Spleen (tissue), 11 donors: ENCODE results near the gene GRM8. TPM values are rescaled to one million over a fixed set of nuclear protein-coding genes. Genes with fewer than 3 reads are reported as not detected.

Source experiments
- DNase-seq: peaks from one replicate; pipeline ENCODE4 v3.0.0-alpha.2; 2020
- H3K27ac ChIP-seq, 8 donors: fragments of 200-600 bp; sonication (generic) in 7 of 8; 1 replicate in 4 of 8; 2 replicates in 4 of 8; pipeline versions ENCODE4 v1.5.0 to v1.8.0; 2016 to 2021; ENCODE audit warnings: inconsistent platforms in 4 of 8, mild to moderate bottlenecking in 4 of 8, moderate library complexity in 1 of 8
- H3K27me3 ChIP-seq, 7 donors: fragments of 200-600 bp; sonication (generic) in 6 of 7; replicated peaks in 1 of 7; 1 replicate in 4 of 7; 2 replicates in 3 of 7; pipeline versions ENCODE4 v1.5.0 to v1.8.0; 2016 to 2021; ENCODE audit warnings: inconsistent platforms in 3 of 7, mild to moderate bottlenecking in 1 of 7
- H3K36me3 ChIP-seq, 6 donors: fragments of 200-600 bp; sonication (generic) in 5 of 6; 1 replicate in 4 of 6; 2 replicates in 2 of 6; pipeline versions ENCODE4 v1.5.0 to v1.8.0; 2016 to 2021; ENCODE audit warnings: inconsistent platforms in 2 of 6
- H3K4me1 ChIP-seq, 6 donors: fragments of 200-600 bp; sonication (generic) in 5 of 6; 1 replicate in 3 of 6; 2 replicates in 3 of 6; pipeline versions ENCODE4 v1.5.0 to v1.8.0; 2016 to 2021; ENCODE audit warnings: inconsistent platforms in 3 of 6
- H3K4me3 ChIP-seq, 8 donors: fragments of 200-600 bp; sonication (generic) in 7 of 8; 1 replicate in 4 of 8; 2 replicates in 4 of 8; pipeline versions ENCODE4 v1.5.0 to v1.8.0; 2016 to 2021; ENCODE audit warnings: inconsistent platforms in 4 of 8, mild to moderate bottlenecking in 4 of 8, moderate library complexity in 2 of 8
- H3K9me3 ChIP-seq, 8 donors: fragments of 200-600 bp; sonication (generic) in 7 of 8; 1 replicate in 4 of 8; 2 replicates in 4 of 8; pipeline versions ENCODE4 v1.5.0 to v1.8.0; 2016 to 2021; ENCODE audit warnings: inconsistent platforms in 4 of 8
- POLR2A ChIP-seq, 3 donors: fragments of 450-650 bp; IDR thresholded peaks; one replicate each; pipeline ENCODE4 v1.5.1; 2017; ENCODE audit warnings: antibody characterized with exemption in 3 of 3, mild to moderate bottlenecking in 1 of 3
- POLR2AphosphoS5 ChIP-seq, 3 donors: sonication (generic); formaldehyde crosslinking; IDR thresholded peaks; one replicate each; pipeline ENCODE4 v1.5.1; 2017; ENCODE audit warnings: antibody characterized with exemption in 3 of 3
- WGBS, 5 donors: extraction: QIAGEN DNeasy Blood & Tissue Kit in 3 of 5; methylation state at CpG; one replicate each; pipeline versions ENCODE4 v1.1.5 to v1.1.7; 2013 to 2018; 5-methylcytosine and 5-hydroxymethylcytosine counted together
- intact Hi-C: fragments of 100-400 bp; cut with DNase I; formaldehyde crosslinking; loops from one replicate; pipeline ENCODE4 v1.15.0; 2023; ENCODE audit warnings: low total_unique reads
- polyA plus RNA-seq, 3 donors: library from polyadenylated mRNA; stranded (reverse); fragments of 200-250 nt; gene quantifications; one replicate each; pipeline ENCODE4 v1.2.1, GENCODE V29; 2013
- total RNA-seq, 7 donors: library from RNA; depleted of rRNA in 3 of 7; stranded (reverse); fragments of >200 nt in 3 of 7; fragmentation: NEBNext Ultra II Directional in 4 of 7; extraction: Animal tissue kit (Norgen Biotek cat#: 25700) in 4 of 7; gene quantifications; one replicate each; pipeline versions ENCODE4 v1.1.0 to v1.2.1, GENCODE V29; 2016 to 2021
- TF ChIP-seq, protein P1 (sequence below), 11 experiments: fragments of 200-600 bp in 7 of 11; fragments of 450-650 bp in 4 of 11; sonication (generic) in 4 of 11; IDR thresholded peaks in 8 of 11; conservative IDR thresholded peaks in 3 of 11; 1 replicate in 7 of 11; 2 replicates in 4 of 11; pipeline versions ENCODE4 v1.4.0 to v1.8.0; 2016 to 2021; ENCODE audit warnings: antibody characterized with exemption in 11 of 11, inconsistent platforms in 4 of 11, mild to moderate bottlenecking in 1 of 11
- donor health status: healthy with polysubstance abuse.
- donor health status: DM: no; HTN: no; CAD: no; lungs with moderate emphysema.
- donor health status: DM: no; HTN: no; CAD: no.
- donor health status: Bipolar disorder and iron deficiency.
- donor health status: healthy.
- donor health status: DM: no; HTN: no; CAD: no.
- donor health status: DM: yes; HTN: yes; CAD: no.

Gene GRM8
- total and polyA plus RNA-seq, 10 donors: 0.30 to 0.60 TPM; not detected in 8

DNA sequence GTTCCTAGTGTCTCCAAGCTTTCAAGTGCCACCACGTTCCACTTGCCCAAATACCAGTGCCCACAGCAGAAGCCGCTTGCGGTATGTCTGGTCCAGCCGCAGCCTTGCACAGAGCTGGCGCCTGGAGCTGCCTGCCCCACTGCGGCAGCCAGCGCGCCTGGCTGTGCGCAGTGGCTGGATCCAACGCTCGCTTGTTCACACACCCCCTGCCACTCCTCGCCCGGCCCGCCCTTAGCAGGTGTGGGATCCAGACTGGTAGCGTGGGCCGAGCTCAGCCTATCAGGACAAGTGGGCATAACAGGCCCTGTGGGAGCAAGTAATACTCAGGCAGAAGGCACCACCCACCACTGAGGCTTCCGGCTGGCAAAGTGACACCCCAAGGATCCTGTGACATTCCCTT, 294.4 kb downstream of the GRM8 start:
- DNase-seq: no peak
- WGBS, 5 donors: 95 to 96% (median 96%) methylated on average over 8 to 17 of the region's 17 CpGs
- H3K36me3 ChIP-seq: no peaks in the 10 kb centered on the region
- no peak overlapping the region for H3K27ac ChIP-seq
- peaks cover 0 to 13% (median 0%) of the 10 kb centered on the region in 8 donors for H3K9me3 ChIP-seq
- no peak for TF ChIP-seq POLR2A (IDR thresholded peaks at IDR 0.05)
- TF ChIP-seq, protein P1, sequence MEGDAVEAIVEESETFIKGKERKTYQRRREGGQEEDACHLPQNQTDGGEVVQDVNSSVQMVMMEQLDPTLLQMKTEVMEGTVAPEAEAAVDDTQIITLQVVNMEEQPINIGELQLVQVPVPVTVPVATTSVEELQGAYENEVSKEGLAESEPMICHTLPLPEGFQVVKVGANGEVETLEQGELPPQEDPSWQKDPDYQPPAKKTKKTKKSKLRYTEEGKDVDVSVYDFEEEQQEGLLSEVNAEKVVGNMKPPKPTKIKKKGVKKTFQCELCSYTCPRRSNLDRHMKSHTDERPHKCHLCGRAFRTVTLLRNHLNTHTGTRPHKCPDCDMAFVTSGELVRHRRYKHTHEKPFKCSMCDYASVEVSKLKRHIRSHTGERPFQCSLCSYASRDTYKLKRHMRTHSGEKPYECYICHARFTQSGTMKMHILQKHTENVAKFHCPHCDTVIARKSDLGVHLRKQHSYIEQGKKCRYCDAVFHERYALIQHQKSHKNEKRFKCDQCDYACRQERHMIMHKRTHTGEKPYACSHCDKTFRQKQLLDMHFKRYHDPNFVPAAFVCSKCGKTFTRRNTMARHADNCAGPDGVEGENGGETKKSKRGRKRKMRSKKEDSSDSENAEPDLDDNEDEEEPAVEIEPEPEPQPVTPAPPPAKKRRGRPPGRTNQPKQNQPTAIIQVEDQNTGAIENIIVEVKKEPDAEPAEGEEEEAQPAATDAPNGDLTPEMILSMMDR (IDR thresholded peaks at IDR 0.05 in 8 of 11, conservative IDR thresholded peaks at IDR 0.05 in 3 of 11): no peak
- TF ChIP-seq POLR2AphosphoS5 (IDR thresholded peaks at IDR 0.05): no peak
- H3K4me1 ChIP-seq: no peaks in the 10 kb centered on the region
- no peaks in the 10 kb centered on the region for H3K27me3 ChIP-seq
- intact Hi-C loops: no loop called here
- no peak overlapping the region for H3K4me3 ChIP-seq

DNA sequence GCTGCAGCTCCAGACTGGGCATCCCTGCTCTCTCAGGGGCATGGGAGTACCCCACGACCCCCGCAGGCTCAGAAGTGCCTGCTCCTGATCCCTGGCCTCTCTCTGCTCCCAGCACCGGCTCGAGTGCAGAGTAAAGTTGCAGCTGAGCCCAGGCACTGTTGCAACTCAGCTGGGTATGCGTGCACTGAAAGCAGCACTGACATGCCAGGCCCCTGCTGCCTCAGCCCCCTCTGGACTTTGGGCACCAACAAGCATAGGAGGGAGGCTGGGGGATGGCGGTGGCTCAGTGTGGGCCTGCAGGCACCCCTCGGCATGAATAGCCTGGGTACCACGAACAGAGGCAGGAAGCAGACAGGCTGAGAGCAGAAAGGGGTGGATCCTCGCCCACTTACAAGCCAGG, 295.3 kb downstream of the GRM8 start:
- no peak for DNase-seq
- intact Hi-C loops: no loop called here
- Histone ChIP-seq H3K4me1 (no peaks in the 10 kb centered on the region), H3K4me3 (no peak overlapping the region), H3K9me3 (peaks cover 0 to 13% (median 0%) of the 10 kb centered on the region in 8 donors), H3K27ac (no peak overlapping the region), H3K27me3 (no peaks in the 10 kb centered on the region), H3K36me3 (no peaks in the 10 kb centered on the region)
- TF ChIP-seq, protein P1 (IDR thresholded peaks at IDR 0.05 in 8 of 11, conservative IDR thresholded peaks at IDR 0.05 in 3 of 11): no peak
- TF ChIP-seq POLR2AphosphoS5 (IDR thresholded peaks at IDR 0.05): no peak
- no peak for TF ChIP-seq POLR2A (IDR thresholded peaks at IDR 0.05)
- 66 to 91% (median 80%) methylated on average over 3 to 9 of the region's 9 CpGs for WGBS, 5 donors

DNA sequence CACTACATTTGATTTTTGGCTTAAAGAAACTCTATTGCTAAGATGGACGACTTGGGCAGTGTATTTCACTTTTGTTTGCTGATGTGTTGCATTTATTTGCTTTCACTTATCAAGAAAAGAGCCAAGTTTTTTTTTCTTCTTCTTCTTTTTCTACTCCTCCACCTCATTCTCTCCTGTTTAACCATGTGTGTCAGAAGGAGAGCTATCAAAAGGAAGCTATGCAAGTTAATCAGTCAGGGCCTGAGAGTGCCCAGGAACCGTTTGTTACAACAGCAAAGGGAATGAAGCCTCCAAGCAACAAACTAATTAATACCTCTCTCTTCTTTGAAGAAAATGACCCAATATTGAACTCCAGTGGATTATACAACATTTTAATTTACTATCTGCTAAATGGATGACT, 299.3 kb downstream of the GRM8 start:
- no peak for DNase-seq
- TF ChIP-seq, protein P1 (IDR thresholded peaks at IDR 0.05 in 8 of 11, conservative IDR thresholded peaks at IDR 0.05 in 3 of 11): no peak
- TF ChIP-seq POLR2A (IDR thresholded peaks at IDR 0.05) (no peak), POLR2AphosphoS5 (IDR thresholded peaks at IDR 0.05) (no peak)

DNA sequence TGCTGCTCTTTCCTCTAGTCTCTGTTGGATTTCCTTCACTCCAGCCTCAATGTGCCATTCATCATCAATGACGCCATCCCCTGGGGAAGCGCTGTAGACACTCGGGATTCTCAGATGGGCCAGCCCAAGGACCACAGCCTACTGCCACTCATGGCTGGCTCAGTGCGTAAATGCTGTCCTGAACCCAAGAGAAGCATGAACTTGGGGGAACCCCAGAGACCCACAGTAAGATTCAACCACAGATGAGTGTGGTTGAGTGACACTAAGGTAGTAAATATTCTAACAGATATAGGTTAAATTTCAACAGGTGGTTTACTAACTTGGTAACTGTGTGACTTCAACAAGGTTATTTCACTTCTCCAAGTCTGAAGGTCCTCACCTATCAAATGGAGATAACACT, 304.1 kb downstream of the GRM8 start:
- Histone ChIP-seq H3K27me3 (no peaks in the 10 kb centered on the region), H3K4me1 (no peaks in the 10 kb centered on the region), H3K27ac (no peak overlapping the region), H3K36me3 (no peaks in the 10 kb centered on the region), H3K9me3 (no peaks in the 10 kb centered on the region), H3K4me3 (no peak overlapping the region)
- no peak for DNase-seq
- intact Hi-C loops: no loop called here
- 77 to 89% (median 86%) methylated on average over 4 of the region's 4 CpGs for WGBS, 5 donors
- TF ChIP-seq POLR2A (IDR thresholded peaks at IDR 0.05) (no peak), POLR2AphosphoS5 (IDR thresholded peaks at IDR 0.05) (no peak)
- TF ChIP-seq, protein P1 (IDR thresholded peaks at IDR 0.05 in 8 of 11, conservative IDR thresholded peaks at IDR 0.05 in 3 of 11): no peak

More for the DNA sequence above, 299.3 kb downstream of the GRM8 start:
- Histone ChIP-seq H3K9me3 (peaks cover 0 to 13% (median 0%) of the 10 kb centered on the region in 8 donors), H3K27ac (no peak overlapping the region), H3K4me1 (no peaks in the 10 kb centered on the region), H3K4me3 (no peak overlapping the region), H3K36me3 (no peaks in the 10 kb centered on the region), H3K27me3 (no peaks in the 10 kb centered on the region)
- intact Hi-C loops: no loop called here
- 25 to 44% (median 35%) methylated on average over 2 of the region's 2 CpGs for WGBS, 5 donors
